ENCODE data around the gene TRDN. TPM values are rescaled to one million over a fixed set of nuclear protein-coding genes. Genes with fewer than 3 reads are reported as not detected.

The TRDN gene
- total RNA-seq, 1 donor from 2014 or later: 0.34 TPM

DNA sequence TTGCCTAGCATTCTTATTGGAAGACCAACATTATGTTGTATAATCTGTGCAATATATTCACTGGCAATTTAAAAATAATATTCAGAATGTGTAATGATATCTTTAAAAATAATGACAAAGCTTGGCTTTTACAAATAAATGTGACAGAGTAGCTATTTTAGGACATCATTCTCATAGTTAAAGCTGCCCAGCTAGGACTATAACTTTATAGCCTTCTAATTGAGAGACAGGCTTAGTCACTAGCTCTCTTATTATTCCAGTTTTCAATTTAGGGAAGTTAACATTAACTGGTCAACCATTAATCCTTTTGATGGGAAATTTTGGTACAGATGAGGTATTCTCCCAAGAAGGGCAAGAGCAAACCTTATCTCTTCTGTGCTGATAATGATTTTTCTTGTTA, 443.5 kb downstream of the TRDN start:
- Mint-ChIP-seq H3K9me3 (no peaks in the 10 kb centered on the region), H3K4me1 (no peaks in the 10 kb centered on the region), H3K27ac (no peak overlapping the region), H3K27me3 (ENCODE audit: low read depth) (no peaks in the 10 kb centered on the region), H3K4me3 (no peak overlapping the region), H3K36me3 (no peaks in the 10 kb centered on the region)
- TF ChIP-seq, protein P1, sequence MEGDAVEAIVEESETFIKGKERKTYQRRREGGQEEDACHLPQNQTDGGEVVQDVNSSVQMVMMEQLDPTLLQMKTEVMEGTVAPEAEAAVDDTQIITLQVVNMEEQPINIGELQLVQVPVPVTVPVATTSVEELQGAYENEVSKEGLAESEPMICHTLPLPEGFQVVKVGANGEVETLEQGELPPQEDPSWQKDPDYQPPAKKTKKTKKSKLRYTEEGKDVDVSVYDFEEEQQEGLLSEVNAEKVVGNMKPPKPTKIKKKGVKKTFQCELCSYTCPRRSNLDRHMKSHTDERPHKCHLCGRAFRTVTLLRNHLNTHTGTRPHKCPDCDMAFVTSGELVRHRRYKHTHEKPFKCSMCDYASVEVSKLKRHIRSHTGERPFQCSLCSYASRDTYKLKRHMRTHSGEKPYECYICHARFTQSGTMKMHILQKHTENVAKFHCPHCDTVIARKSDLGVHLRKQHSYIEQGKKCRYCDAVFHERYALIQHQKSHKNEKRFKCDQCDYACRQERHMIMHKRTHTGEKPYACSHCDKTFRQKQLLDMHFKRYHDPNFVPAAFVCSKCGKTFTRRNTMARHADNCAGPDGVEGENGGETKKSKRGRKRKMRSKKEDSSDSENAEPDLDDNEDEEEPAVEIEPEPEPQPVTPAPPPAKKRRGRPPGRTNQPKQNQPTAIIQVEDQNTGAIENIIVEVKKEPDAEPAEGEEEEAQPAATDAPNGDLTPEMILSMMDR (IDR thresholded peaks at IDR 0.05; ENCODE audit: unreplicated experiment): no peak
- no peak for DNase-seq (ENCODE audit: low spot score in 2 of 2, unreplicated experiment in 2 of 2)

DNA sequence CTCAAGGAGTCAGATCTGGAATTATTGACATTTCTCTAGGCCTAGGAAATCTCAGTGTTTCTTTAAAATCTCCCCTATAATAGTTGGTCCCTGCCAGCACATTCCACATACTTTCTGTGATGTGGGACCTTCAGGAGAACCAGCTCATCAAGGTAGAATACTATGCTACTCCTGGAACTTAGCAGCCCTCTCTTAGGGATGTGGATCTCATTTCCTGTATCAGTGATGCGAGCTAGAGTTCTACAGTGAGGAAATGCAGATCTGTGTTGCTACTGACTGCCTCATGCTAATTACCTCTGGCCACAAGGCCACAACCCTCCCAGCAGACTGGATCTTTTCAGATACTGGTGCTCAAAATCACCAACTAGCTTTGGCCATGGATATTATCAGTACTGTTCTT, 446.9 kb downstream of the TRDN start:
- no peaks in the 10 kb centered on the region for H3K36me3 Mint-ChIP-seq
- H3K4me1 Mint-ChIP-seq: no peaks in the 10 kb centered on the region
- peaks cover 3% of the 10 kb centered on the region for H3K27me3 Mint-ChIP-seq (ENCODE audit: low read depth)
- no peak overlapping the region for H3K27ac Mint-ChIP-seq
- no peak for DNase-seq (ENCODE audit: low spot score in 2 of 2, unreplicated experiment in 2 of 2)
- no peak overlapping the region for H3K4me3 Mint-ChIP-seq
- TF ChIP-seq, protein P1 (IDR thresholded peaks at IDR 0.05; ENCODE audit: unreplicated experiment): no peak
- peaks cover 8% of the 10 kb centered on the region for H3K9me3 Mint-ChIP-seq

DNA sequence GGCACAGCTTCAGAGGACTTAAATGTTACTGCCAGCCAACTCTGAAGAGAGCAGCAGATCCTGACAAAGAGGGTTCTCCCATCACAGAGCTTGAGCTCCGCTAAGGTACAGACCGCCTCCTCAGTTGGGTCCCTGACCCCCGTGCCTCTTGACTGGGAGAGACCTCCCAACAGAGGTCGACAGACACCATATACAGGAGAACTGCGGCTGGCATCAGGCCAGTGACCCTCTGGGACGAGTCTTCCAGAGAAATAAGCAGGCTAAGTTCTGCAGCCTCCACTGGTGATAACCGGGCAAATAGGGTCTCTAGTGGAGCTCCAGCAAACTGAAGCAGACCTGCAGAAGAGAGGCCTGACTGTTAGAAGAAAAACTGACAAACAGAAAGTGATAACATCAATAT, 453.8 kb downstream of the TRDN start:
- Mint-ChIP-seq H3K9me3 (peaks cover 23% of the 10 kb centered on the region), H3K27ac (no peak overlapping the region), H3K36me3 (no peaks in the 10 kb centered on the region), H3K4me1 (no peaks in the 10 kb centered on the region), H3K4me3 (no peak overlapping the region), H3K27me3 (ENCODE audit: low read depth) (peaks cover 4% of the 10 kb centered on the region)
- DNase-seq (ENCODE audit: low spot score in 2 of 2, unreplicated experiment in 2 of 2): no peak
- TF ChIP-seq, protein P1 (IDR thresholded peaks at IDR 0.05; ENCODE audit: unreplicated experiment): no peak

GRCh38 chr6:123176706-123177105, 460.0 kb downstream of the TRDN start:
- no peak for DNase-seq (ENCODE audit: low spot score in 2 of 2, unreplicated experiment in 2 of 2)
- H3K27me3 Mint-ChIP-seq (ENCODE audit: low read depth): no peaks in the 10 kb centered on the region
- TF ChIP-seq, protein P1 (IDR thresholded peaks at IDR 0.05; ENCODE audit: unreplicated experiment): no peak
- no peak overlapping the region for H3K4me3 Mint-ChIP-seq
- H3K4me1 Mint-ChIP-seq: no peaks in the 10 kb centered on the region
- H3K36me3 Mint-ChIP-seq: no peaks in the 10 kb centered on the region
- H3K9me3 Mint-ChIP-seq: peaks cover 6% of the 10 kb centered on the region
- H3K27ac Mint-ChIP-seq: no peak overlapping the region

- Mint-ChIP-seq H3K9me3 (no peaks in the 10 kb centered on the region), H3K36me3 (no peaks in the 10 kb centered on the region), H3K4me3 (no peak overlapping the region), H3K27me3 (ENCODE audit: low read depth) (no peaks in the 10 kb centered on the region), H3K27ac (no peak overlapping the region), H3K4me1 (no peaks in the 10 kb centered on the region)
- TF ChIP-seq, protein P1 (IDR thresholded peaks at IDR 0.05; ENCODE audit: unreplicated experiment): no peak
- DNase-seq (ENCODE audit: low spot score in 2 of 2, unreplicated experiment in 2 of 2): no peak
These were observed 465.2 kb downstream of the TRDN start for GRCh38 chr6:123171341-123172115.
